HEK293 (cell line): ENCODE results near the gene PDK1.

Experiments
- ZNF140 ChIP-seq: fragments of 450-650 bp; formaldehyde crosslinking; IDR thresholded peaks from 2 replicates; pipeline ENCODE4 v1.5.1; 2016; ENCODE audit warnings: missing biosample characterization, missing genetic modification characterization
- TF ChIP-seq, protein P1 (sequence below): fragments of 450-650 bp; formaldehyde crosslinking; IDR thresholded peaks from 2 replicates; pipeline ENCODE4 v1.5.1; 2016; ENCODE audit warnings: missing biosample characterization, missing genetic modification characterization

DNA sequence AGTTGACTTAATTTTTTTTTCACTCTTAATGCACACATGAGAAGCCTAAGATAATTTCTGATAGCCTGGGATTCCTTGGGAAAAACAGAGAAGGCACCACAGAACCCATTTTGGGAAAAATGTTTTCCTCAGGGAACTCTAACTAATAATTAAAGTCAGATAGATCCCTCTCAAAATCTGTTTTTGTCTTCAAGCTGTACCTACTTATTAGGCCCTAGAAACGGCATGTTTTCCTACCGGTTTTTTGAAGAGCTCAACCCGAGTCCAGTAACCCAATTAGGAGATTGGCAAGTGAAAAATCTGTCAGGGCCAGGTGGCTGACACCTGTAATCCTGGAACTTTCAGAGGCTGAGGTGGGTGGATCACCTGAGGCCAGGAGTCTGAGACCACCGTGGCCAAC is 16.1 kb upstream of the PDK1 start:
- TF ChIP-seq ZNF140 (tag by site-specific recombination), result no peak
- TF ChIP-seq, protein P1, sequence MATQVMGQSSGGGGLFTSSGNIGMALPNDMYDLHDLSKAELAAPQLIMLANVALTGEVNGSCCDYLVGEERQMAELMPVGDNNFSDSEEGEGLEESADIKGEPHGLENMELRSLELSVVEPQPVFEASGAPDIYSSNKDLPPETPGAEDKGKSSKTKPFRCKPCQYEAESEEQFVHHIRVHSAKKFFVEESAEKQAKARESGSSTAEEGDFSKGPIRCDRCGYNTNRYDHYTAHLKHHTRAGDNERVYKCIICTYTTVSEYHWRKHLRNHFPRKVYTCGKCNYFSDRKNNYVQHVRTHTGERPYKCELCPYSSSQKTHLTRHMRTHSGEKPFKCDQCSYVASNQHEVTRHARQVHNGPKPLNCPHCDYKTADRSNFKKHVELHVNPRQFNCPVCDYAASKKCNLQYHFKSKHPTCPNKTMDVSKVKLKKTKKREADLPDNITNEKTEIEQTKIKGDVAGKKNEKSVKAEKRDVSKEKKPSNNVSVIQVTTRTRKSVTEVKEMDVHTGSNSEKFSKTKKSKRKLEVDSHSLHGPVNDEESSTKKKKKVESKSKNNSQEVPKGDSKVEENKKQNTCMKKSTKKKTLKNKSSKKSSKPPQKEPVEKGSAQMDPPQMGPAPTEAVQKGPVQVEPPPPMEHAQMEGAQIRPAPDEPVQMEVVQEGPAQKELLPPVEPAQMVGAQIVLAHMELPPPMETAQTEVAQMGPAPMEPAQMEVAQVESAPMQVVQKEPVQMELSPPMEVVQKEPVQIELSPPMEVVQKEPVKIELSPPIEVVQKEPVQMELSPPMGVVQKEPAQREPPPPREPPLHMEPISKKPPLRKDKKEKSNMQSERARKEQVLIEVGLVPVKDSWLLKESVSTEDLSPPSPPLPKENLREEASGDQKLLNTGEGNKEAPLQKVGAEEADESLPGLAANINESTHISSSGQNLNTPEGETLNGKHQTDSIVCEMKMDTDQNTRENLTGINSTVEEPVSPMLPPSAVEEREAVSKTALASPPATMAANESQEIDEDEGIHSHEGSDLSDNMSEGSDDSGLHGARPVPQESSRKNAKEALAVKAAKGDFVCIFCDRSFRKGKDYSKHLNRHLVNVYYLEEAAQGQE (tag by site-specific recombination), result no peak
